HG02840 (cell line): Measurements from ENCODE around the gene FOXF2.

Experiments
- ATAC-seq: cut with Tn5 transposase; IDR thresholded peaks from one replicate; pipeline ENCODE4 v1.9.1; 2021; ENCODE audit warnings: mild to moderate bottlenecking, moderate library complexity, moderate number of reproducible peaks; ENCODE audit not compliant: unreplicated experiment, low FRiP score

Gene FOXF2

GRCh38 chr6:1378065-1379016, 11.0 kb upstream of the FOXF2 start:
- ATAC-seq: no peak

- ATAC-seq: no peak
These were observed 10.2 kb upstream of the FOXF2 start for GRCh38 chr6:1379017-1379787.

- no peak for ATAC-seq
These were observed 9.6 kb upstream of the FOXF2 start for GRCh38 chr6:1379788-1380147.

- no peak for ATAC-seq
These were observed 8.6 kb upstream of the FOXF2 start for GRCh38 chr6:1380625-1381427.

GRCh38 chr6:1381481-1382330, 7.7 kb upstream of the FOXF2 start:
- ATAC-seq: no peak

- no peak for ATAC-seq
These were observed 7.0 kb upstream of the FOXF2 start for GRCh38 chr6:1382331-1382882.

- no peak for ATAC-seq
These were observed 6.3 kb upstream of the FOXF2 start for GRCh38 chr6:1382883-1383728.

- ATAC-seq: no peak
These were observed 5.4 kb upstream of the FOXF2 start for GRCh38 chr6:1383729-1384548.

- no peak for ATAC-seq
These were observed 4.7 kb upstream of the FOXF2 start for GRCh38 chr6:1384549-1385128.

GRCh38 chr6:1385129-1386037, 4.0 kb upstream of the FOXF2 start:
- no peak for ATAC-seq

GRCh38 chr6:1386038-1386709, 3.2 kb upstream of the FOXF2 start:
- ATAC-seq: no peak

- ATAC-seq: no peak
These were observed 1.9 kb upstream of the FOXF2 start for GRCh38 chr6:1387538-1387875.

GRCh38 chr6:1387876-1388629, 1.3 kb upstream of the FOXF2 start:
- no peak for ATAC-seq

- ATAC-seq: no peak
These were observed 577 bp upstream of the FOXF2 start for GRCh38 chr6:1388630-1389368.
